ENCODE data around the gene CASS4.

DNA sequence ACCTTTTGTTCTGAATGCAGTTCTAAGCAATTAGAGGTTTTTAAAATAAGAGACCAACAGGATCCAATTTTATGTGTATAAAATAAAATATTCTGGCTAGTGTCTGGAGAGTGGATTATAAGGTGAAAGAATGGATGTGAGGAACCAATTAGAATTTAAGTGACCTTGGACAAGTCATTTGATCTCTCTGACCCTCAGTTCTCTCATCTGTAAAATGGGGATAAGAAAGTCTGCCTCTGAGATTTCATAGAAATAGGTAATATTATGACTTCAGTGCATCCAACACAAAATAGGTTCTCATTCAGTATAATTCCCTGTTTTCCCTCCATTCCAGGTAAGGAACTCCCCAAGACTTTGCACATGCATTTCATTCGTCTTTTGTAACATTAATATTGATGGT lies 18.9 kb downstream of the CASS4 start:
- TF ChIP-seq ZFX (IDR thresholded peaks at IDR 0.05), result no peak
- TF ChIP-seq, protein P1, sequence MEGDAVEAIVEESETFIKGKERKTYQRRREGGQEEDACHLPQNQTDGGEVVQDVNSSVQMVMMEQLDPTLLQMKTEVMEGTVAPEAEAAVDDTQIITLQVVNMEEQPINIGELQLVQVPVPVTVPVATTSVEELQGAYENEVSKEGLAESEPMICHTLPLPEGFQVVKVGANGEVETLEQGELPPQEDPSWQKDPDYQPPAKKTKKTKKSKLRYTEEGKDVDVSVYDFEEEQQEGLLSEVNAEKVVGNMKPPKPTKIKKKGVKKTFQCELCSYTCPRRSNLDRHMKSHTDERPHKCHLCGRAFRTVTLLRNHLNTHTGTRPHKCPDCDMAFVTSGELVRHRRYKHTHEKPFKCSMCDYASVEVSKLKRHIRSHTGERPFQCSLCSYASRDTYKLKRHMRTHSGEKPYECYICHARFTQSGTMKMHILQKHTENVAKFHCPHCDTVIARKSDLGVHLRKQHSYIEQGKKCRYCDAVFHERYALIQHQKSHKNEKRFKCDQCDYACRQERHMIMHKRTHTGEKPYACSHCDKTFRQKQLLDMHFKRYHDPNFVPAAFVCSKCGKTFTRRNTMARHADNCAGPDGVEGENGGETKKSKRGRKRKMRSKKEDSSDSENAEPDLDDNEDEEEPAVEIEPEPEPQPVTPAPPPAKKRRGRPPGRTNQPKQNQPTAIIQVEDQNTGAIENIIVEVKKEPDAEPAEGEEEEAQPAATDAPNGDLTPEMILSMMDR (conservative IDR thresholded peaks at IDR 0.05), result no peak

Measured in C4-2B (cell line).